ENCODE measurements around the gene FHIT. TPM values are rescaled to one million over a fixed set of nuclear protein-coding genes. Genes with fewer than 3 reads are reported as not detected.
A peak's percentile ranks its signal among the peaks of the same experiment; 100 is the strongest.

The FHIT gene
- total RNA-seq, 1 donor from 2014 or later = 7.9 TPM

GRCh38 chr3:60770532-60770931 lies 480.7 kb downstream of the FHIT start:
- DNase-seq (ENCODE audit: low spot score) = peak; percentile 36

- no peak for DNase-seq (ENCODE audit: low spot score)
Observed at GRCh38 chr3:60767536-60767935, 483.7 kb downstream of the FHIT start.

GRCh38 chr3:60765776-60766175 lies 485.5 kb downstream of the FHIT start:
- no peak for DNase-seq (ENCODE audit: low spot score)

- DNase-seq (ENCODE audit: low spot score) = no peak
Observed at GRCh38 chr3:60764870-60765269, 486.4 kb downstream of the FHIT start.

GRCh38 chr3:60760145-60760544 lies 491.1 kb downstream of the FHIT start:
- DNase-seq (ENCODE audit: low spot score) = no peak

- DNase-seq (ENCODE audit: low spot score) = no peak
Observed at GRCh38 chr3:60759439-60759838, 491.8 kb downstream of the FHIT start.

- no peak for DNase-seq (ENCODE audit: low spot score)
Observed at GRCh38 chr3:60758831-60759230, 492.4 kb downstream of the FHIT start.

GRCh38 chr3:60758171-60758570 lies 493.1 kb downstream of the FHIT start:
- no peak for DNase-seq (ENCODE audit: low spot score)

- no peak for DNase-seq (ENCODE audit: low spot score)
Observed at GRCh38 chr3:60757724-60758123, 493.5 kb downstream of the FHIT start.

GRCh38 chr3:60756241-60757030 lies 494.8 kb downstream of the FHIT start:
- DNase-seq (ENCODE audit: low spot score) = no peak

- no peak for DNase-seq (ENCODE audit: low spot score)
Observed at GRCh38 chr3:60755094-60755493, 496.2 kb downstream of the FHIT start.

- DNase-seq (ENCODE audit: low spot score) = no peak
Observed at GRCh38 chr3:60754617-60755016, 496.6 kb downstream of the FHIT start.

GRCh38 chr3:60752809-60753208 lies 498.4 kb downstream of the FHIT start:
- no peak for DNase-seq (ENCODE audit: low spot score)

GRCh38 chr3:60746695-60747416 lies 504.4 kb downstream of the FHIT start:
- no peak for DNase-seq (ENCODE audit: low spot score)

GRCh38 chr3:60746043-60746638 lies 505.1 kb downstream of the FHIT start:
- no peak for DNase-seq (ENCODE audit: low spot score)

GRCh38 chr3:60743631-60744164 lies 507.6 kb downstream of the FHIT start:
- DNase-seq (ENCODE audit: low spot score) = peak; percentile 43

GRCh38 chr3:60742606-60743145 lies 508.6 kb downstream of the FHIT start:
- DNase-seq (ENCODE audit: low spot score) = no peak

GRCh38 chr3:60737633-60738399 lies 513.4 kb downstream of the FHIT start:
- no peak for DNase-seq (ENCODE audit: low spot score)

GRCh38 chr3:60730371-60730770 lies 520.9 kb downstream of the FHIT start:
- no peak for DNase-seq (ENCODE audit: low spot score)

GRCh38 chr3:60729056-60729455 lies 522.2 kb downstream of the FHIT start:
- DNase-seq (ENCODE audit: low spot score) = no peak

GRCh38 chr3:60728006-60728405 lies 523.2 kb downstream of the FHIT start:
- DNase-seq (ENCODE audit: low spot score) = no peak

All from umbilical cord (tissue), 2 donors.